Upper lobe of left lung (tissue), 6 donors: ENCODE data around the gene PTPRG. TPM values are rescaled to one million over a fixed set of nuclear protein-coding genes. Genes with fewer than 3 reads are reported as not detected.

Experiments used
- ATAC-seq, 2 donors: fragments of 200-7000 bp; cut with Tn5 transposase; one replicate each; pipeline ENCODE4 v1.9.1; 2022; ENCODE audit warnings: mild to moderate bottlenecking in 2 of 2, moderate library complexity in 2 of 2; ENCODE audit not compliant: low FRiP score in 2 of 2
- DNase-seq, 2 donors: peaks; one replicate each; pipeline ENCODE4 v3.0.0-alpha.2; 2019 to 2020
- H3K27ac ChIP-seq, 4 donors: fragments of 200-600 bp; sonication (generic); one replicate each; pipeline ENCODE4 v1.5.1; 2016 to 2019
- H3K27me3 ChIP-seq, 4 donors: fragments of 200-600 bp; sonication (generic); one replicate each; pipeline ENCODE4 v1.5.1; 2017 to 2019
- H3K36me3 ChIP-seq, 4 donors: fragments of 200-600 bp; sonication (generic); one replicate each; pipeline ENCODE4 v1.5.1; 2016 to 2019
- H3K4me1 ChIP-seq, 4 donors: fragments of 200-600 bp; sonication (generic); one replicate each; pipeline ENCODE4 v1.5.1; 2018 to 2019
- H3K4me3 ChIP-seq, 4 donors: fragments of 200-600 bp; sonication (generic); one replicate each; pipeline ENCODE4 v1.5.1; 2017 to 2019; ENCODE audit warnings: mild to moderate bottlenecking in 2 of 4, moderate library complexity in 1 of 4
- H3K9me3 ChIP-seq, 4 donors: fragments of 200-600 bp; sonication (generic); one replicate each; pipeline ENCODE4 v1.5.1; 2018 to 2019
- CTCF ChIP-seq, 6 experiments: fragments of 450-650 bp in 4 of 6; fragments of 200-600 bp in 2 of 6; sonication (generic) in 2 of 6; IDR thresholded peaks; one replicate each; pipeline ENCODE4 v1.5.1; 2016 to 2019; ENCODE audit warnings: antibody characterized with exemption in 6 of 6
- EP300 ChIP-seq, 4 donors: sonication (generic); formaldehyde crosslinking; IDR thresholded peaks; one replicate each; pipeline ENCODE4 v1.5.1; 2017; ENCODE audit warnings: antibody characterized with exemption in 4 of 4, control low read depth in 2 of 4
- POLR2A ChIP-seq, 4 donors: fragments of 450-650 bp; IDR thresholded peaks; one replicate each; pipeline ENCODE4 v1.5.1; 2016 to 2017; ENCODE audit warnings: antibody characterized with exemption in 4 of 4, mild to moderate bottlenecking in 2 of 4
- POLR2AphosphoS5 ChIP-seq, 2 donors: sonication (generic); formaldehyde crosslinking; IDR thresholded peaks; one replicate each; pipeline ENCODE4 v1.5.1; 2017; ENCODE audit warnings: antibody characterized with exemption in 2 of 2
- WGBS, 2 donors: methylation state at CpG; one replicate each; pipeline ENCODE4 v1.1.5; 2017 to 2018; 5-methylcytosine and 5-hydroxymethylcytosine counted together
- total RNA-seq, 6 donors: library from RNA; depleted of rRNA in 4 of 6; stranded (reverse); fragments of >200 nt in 4 of 6; gene quantifications; one replicate each; pipeline versions ENCODE4 v1.1.0 to v1.2.1, GENCODE V29; 2016 to 2021
- donor health status: DM: no; HTN: no; CAD: no; lungs with moderate emphysema.
- donor health status: DM: no; HTN: yes; CAD: no; lungs with severe emphysema.

Gene PTPRG
- total RNA-seq, 6 donors from 2014 or later, result 58.7 to 101 (median 68.8) TPM

- WGBS, 2 donors, result 43 to 45% methylated on average over 11 to 12 of the region's 12 CpGs
These were observed 757.0 kb downstream of the PTPRG start for GRCh38 chr3:62318365-62318751.

GRCh38 chr3:62318752-62319569, 757.6 kb downstream of the PTPRG start:
- H3K9me3 ChIP-seq, result peaks cover 0 to 3% (median 0%) of the 10 kb centered on the region in 4 donors
- peaks cover 0 to 7% (median 0%) of the 10 kb centered on the region in 4 donors for H3K27me3 ChIP-seq
- ATAC-seq (peak; percentile 97 to 99), DNase-seq (peak; percentile 76 to 98)
- H3K4me3 ChIP-seq, result peak overlapping the region; percentile 34 to 66 (median 55)
- 6 to 9% methylated on average over 36 to 44 of the region's 60 CpGs for WGBS, 2 donors
- H3K4me1 ChIP-seq, result peaks cover 0 to 14% (median 3%) of the 10 kb centered on the region in 4 donors
- TF ChIP-seq CTCF (IDR thresholded peaks at IDR 0.05) (no peak), POLR2AphosphoS5 (IDR thresholded peaks at IDR 0.05) (peak in 1 of 2 donors; percentile 27), POLR2A (IDR thresholded peaks at IDR 0.05) (peak in 1 of 4 donors; percentile 50), EP300 (IDR thresholded peaks at IDR 0.05) (no peak)
- H3K27ac ChIP-seq, result peak overlapping the region; percentile 35 to 68 (median 58)
- H3K36me3 ChIP-seq, result no peaks in the 10 kb centered on the region

More at GRCh38 chr3:62318365-62318751, 757.0 kb downstream of the PTPRG start:
- Histone ChIP-seq H3K9me3 (peaks cover 0 to 3% (median 0%) of the 10 kb centered on the region in 4 donors), H3K4me1 (peaks cover 0 to 14% (median 3%) of the 10 kb centered on the region in 4 donors), H3K36me3 (no peaks in the 10 kb centered on the region), H3K27me3 (peaks cover 0 to 7% (median 0%) of the 10 kb centered on the region in 4 donors), H3K4me3 (peak overlapping the region in 3 of 4 donors; percentile 53 to 66 (median 57)), H3K27ac (peak overlapping the region; percentile 35 to 68 (median 58))
- DNase-seq (no peak), ATAC-seq (peak in 1 of 2 donors; percentile 25)
- no peak for TF ChIP-seq POLR2A (IDR thresholded peaks at IDR 0.05)
- no peak for TF ChIP-seq EP300 (IDR thresholded peaks at IDR 0.05)
- TF ChIP-seq CTCF (IDR thresholded peaks at IDR 0.05), result no peak
- no peak for TF ChIP-seq POLR2AphosphoS5 (IDR thresholded peaks at IDR 0.05)

GRCh38 chr3:62319570-62320243, 758.3 kb downstream of the PTPRG start:
- Histone ChIP-seq H3K4me1 (peaks cover 0 to 14% (median 3%) of the 10 kb centered on the region in 4 donors), H3K27ac (no peak overlapping the region), H3K27me3 (peaks cover 0 to 7% (median 0%) of the 10 kb centered on the region in 4 donors), H3K9me3 (peaks cover 0 to 3% (median 0%) of the 10 kb centered on the region in 4 donors), H3K36me3 (no peaks in the 10 kb centered on the region), H3K4me3 (peak overlapping the region in 3 of 4 donors; percentile 53 to 66 (median 57))
- 45 to 58% methylated on average over 7 of the region's 7 CpGs for WGBS, 2 donors
- ATAC-seq (no peak), DNase-seq (no peak)
- no peak for TF ChIP-seq EP300 (IDR thresholded peaks at IDR 0.05)
- no peak for TF ChIP-seq POLR2AphosphoS5 (IDR thresholded peaks at IDR 0.05)
- TF ChIP-seq CTCF (IDR thresholded peaks at IDR 0.05), result no peak
- TF ChIP-seq POLR2A (IDR thresholded peaks at IDR 0.05), result no peak

- DNase-seq (no peak), ATAC-seq (no peak)
- H3K4me3 ChIP-seq, result no peak overlapping the region
- peaks cover 0 to 13% (median 3%) of the 10 kb centered on the region in 4 donors for H3K4me1 ChIP-seq
- 89 to 92% methylated on average over 1 of the region's 1 CpG for WGBS, 2 donors
- no peak overlapping the region for H3K27ac ChIP-seq
- H3K27me3 ChIP-seq, result peaks cover 0 to 7% (median 0%) of the 10 kb centered on the region in 4 donors
- peaks cover 0 to 3% (median 0%) of the 10 kb centered on the region in 4 donors for H3K9me3 ChIP-seq
- no peak for TF ChIP-seq CTCF (IDR thresholded peaks at IDR 0.05)
- no peak for TF ChIP-seq POLR2A (IDR thresholded peaks at IDR 0.05)
- no peak for TF ChIP-seq POLR2AphosphoS5 (IDR thresholded peaks at IDR 0.05)
- no peak for TF ChIP-seq EP300 (IDR thresholded peaks at IDR 0.05)
- no peaks in the 10 kb centered on the region for H3K36me3 ChIP-seq
These were observed 761.9 kb downstream of the PTPRG start for GRCh38 chr3:62323241-62323640.
